Vagina (tissue), 2 donors: Measurements from ENCODE around the gene EPS15.

Experiments
- POLR2A ChIP-seq, 2 donors: fragments of 450-650 bp; IDR thresholded peaks; one replicate each; pipeline ENCODE4 v1.6.1; 2017; ENCODE audit warnings: antibody characterized with exemption in 2 of 2, mild to moderate bottlenecking in 2 of 2, moderate library complexity in 2 of 2
- POLR2AphosphoS5 ChIP-seq, 2 donors: sonication (generic); formaldehyde crosslinking; IDR thresholded peaks; one replicate each; pipeline ENCODE4 v1.9.0; 2017; ENCODE audit warnings: antibody characterized with exemption in 2 of 2, mild to moderate bottlenecking in 2 of 2, low read depth in 1 of 2; ENCODE audit not compliant: insufficient read depth in 1 of 2
- TF ChIP-seq, protein P1 (sequence below), 3 experiments: fragments of 450-650 bp in 2 of 3; fragments of 200-600 bp in 1 of 3; sonication (generic) in 1 of 3; IDR thresholded peaks; one replicate each; pipeline ENCODE4 v1.5.1; 2017 to 2019; ENCODE audit warnings: antibody characterized with exemption in 3 of 3, mild to moderate bottlenecking in 2 of 3, moderate library complexity in 2 of 3

DNA sequence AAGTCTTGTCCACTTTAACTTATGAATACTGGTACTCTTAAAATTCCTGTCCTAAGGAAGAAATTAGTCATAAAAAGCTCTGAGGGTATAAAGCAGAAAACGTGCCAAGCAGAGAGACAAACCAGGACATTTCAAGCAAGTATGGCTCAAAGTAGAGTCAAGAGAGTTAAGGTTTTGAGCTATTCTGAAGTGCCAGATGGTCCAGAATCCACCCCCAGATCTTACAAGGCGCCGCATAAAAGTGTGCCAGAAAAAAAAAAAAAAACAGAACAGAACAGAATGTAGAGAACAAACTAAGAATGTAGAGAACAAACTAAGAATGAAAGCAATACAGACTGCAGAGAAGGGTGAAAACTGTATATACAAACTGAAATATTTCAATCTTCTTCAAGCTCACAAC is 12.5 kb downstream of the EPS15 start:
- TF ChIP-seq, protein P1, sequence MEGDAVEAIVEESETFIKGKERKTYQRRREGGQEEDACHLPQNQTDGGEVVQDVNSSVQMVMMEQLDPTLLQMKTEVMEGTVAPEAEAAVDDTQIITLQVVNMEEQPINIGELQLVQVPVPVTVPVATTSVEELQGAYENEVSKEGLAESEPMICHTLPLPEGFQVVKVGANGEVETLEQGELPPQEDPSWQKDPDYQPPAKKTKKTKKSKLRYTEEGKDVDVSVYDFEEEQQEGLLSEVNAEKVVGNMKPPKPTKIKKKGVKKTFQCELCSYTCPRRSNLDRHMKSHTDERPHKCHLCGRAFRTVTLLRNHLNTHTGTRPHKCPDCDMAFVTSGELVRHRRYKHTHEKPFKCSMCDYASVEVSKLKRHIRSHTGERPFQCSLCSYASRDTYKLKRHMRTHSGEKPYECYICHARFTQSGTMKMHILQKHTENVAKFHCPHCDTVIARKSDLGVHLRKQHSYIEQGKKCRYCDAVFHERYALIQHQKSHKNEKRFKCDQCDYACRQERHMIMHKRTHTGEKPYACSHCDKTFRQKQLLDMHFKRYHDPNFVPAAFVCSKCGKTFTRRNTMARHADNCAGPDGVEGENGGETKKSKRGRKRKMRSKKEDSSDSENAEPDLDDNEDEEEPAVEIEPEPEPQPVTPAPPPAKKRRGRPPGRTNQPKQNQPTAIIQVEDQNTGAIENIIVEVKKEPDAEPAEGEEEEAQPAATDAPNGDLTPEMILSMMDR (IDR thresholded peaks at IDR 0.05), result no peak
- TF ChIP-seq POLR2A (IDR thresholded peaks at IDR 0.05), result no peak
- TF ChIP-seq POLR2AphosphoS5 (IDR thresholded peaks at IDR 0.05; ENCODE audit: insufficient read depth in 1 of 2, low read depth in 1 of 2), result no peak
